Thyroid gland (tissue), 4 donors: Measurements from ENCODE around the gene CD22. TPM values are rescaled to one million over a fixed set of nuclear protein-coding genes. Genes with fewer than 3 reads are reported as not detected.
"Not testable (repeated sequence)": the region's sequence is repeated elsewhere in the genome, so short reads cannot be mapped to it uniquely, and the experiment has no call there.

Experiments used
- DNase-seq, 2 donors: peaks; one replicate each; pipeline ENCODE4 v3.0.0-alpha.2; 2019
- H3K27ac ChIP-seq, 3 donors: fragments of 200-600 bp; sonication (generic); 1 replicate in 2 of 3; 2 replicates in 1 of 3; pipeline ENCODE4 v1.5.1; 2016 to 2019; ENCODE audit warnings: mild to moderate bottlenecking in 1 of 3, moderate library complexity in 1 of 3
- H3K27me3 ChIP-seq: fragments of 200-600 bp; sonication (generic); one replicate; pipeline ENCODE4 v1.5.1; 2019
- H3K36me3 ChIP-seq, 2 donors: fragments of 200-600 bp; sonication (generic); one replicate each; pipeline ENCODE4 v1.5.1; 2016 to 2019
- H3K4me1 ChIP-seq, 2 donors: fragments of 200-600 bp; sonication (generic); one replicate each; pipeline ENCODE4 v1.5.1; 2017 to 2019
- H3K4me3 ChIP-seq, 3 donors: fragments of 200-600 bp; sonication (generic); replicated peaks in 1 of 3; 1 replicate in 2 of 3; 2 replicates in 1 of 3; pipeline ENCODE4 v1.5.1; 2016; ENCODE audit warnings: mild to moderate bottlenecking in 1 of 3
- H3K9me3 ChIP-seq: fragments of 200-600 bp; sonication (generic); one replicate; pipeline ENCODE4 v1.5.1; 2017
- CTCF ChIP-seq, 6 experiments: fragments of 200-600 bp in 3 of 6; fragments of 450-650 bp in 3 of 6; sonication (generic) in 3 of 6; IDR thresholded peaks; one replicate each; pipeline ENCODE4 v1.5.1; 2016 to 2019; ENCODE audit warnings: antibody characterized with exemption in 6 of 6, mild to moderate bottlenecking in 2 of 6, inconsistent platforms in 1 of 6, moderate library complexity in 1 of 6
- POLR2A ChIP-seq, 2 donors: fragments of 450-650 bp; IDR thresholded peaks; one replicate each; pipeline ENCODE4 v1.6.1; 2017; ENCODE audit warnings: antibody characterized with exemption in 2 of 2, mild to moderate bottlenecking in 2 of 2, moderate library complexity in 1 of 2
- WGBS, 2 donors: methylation state at CpG; one replicate each; pipeline ENCODE4 v1.1.5; 2017; 5-methylcytosine and 5-hydroxymethylcytosine counted together
- intact Hi-C: fragments of 100-400 bp; cut with DNase I; formaldehyde crosslinking; loops from one replicate; pipeline ENCODE4 v1.15.1; 2023
- total RNA-seq, 4 donors: library from RNA; depleted of rRNA; stranded (reverse); fragments of >200 nt; gene quantifications; one replicate each; pipeline ENCODE4 v1.2.3, GENCODE V29; 2016

The CD22 gene
- total RNA-seq, 4 donors from 2014 or later, result 0.68 to 18.4 (median 2.0) TPM

- H3K27ac ChIP-seq, result no peak overlapping the region
- no peak for TF ChIP-seq CTCF (IDR thresholded peaks at IDR 0.05)
- no peak for TF ChIP-seq POLR2A (IDR thresholded peaks at IDR 0.05)
- H3K4me1 ChIP-seq, result peaks cover 11 to 17% of the 10 kb centered on the region in 2 donors
- DNase-seq, result no peak
- WGBS, 2 donors, result 83 to 86% methylated on average over 15 to 17 of the region's 17 CpGs
- H3K36me3 ChIP-seq, result peaks cover under 1 to 3% of the 10 kb centered on the region in 2 donors
- no peaks in the 10 kb centered on the region for H3K27me3 ChIP-seq
- H3K4me3 ChIP-seq, result no peak overlapping the region
- intact Hi-C loops, result no loop called here
- H3K9me3 ChIP-seq, result no peaks in the 10 kb centered on the region
Observed at GRCh38 chr19:35284153-35285094, 44.6 kb upstream of the CD22 start.

GRCh38 chr19:35285095-35285449 lies 43.9 kb upstream of the CD22 start:
- no peaks in the 10 kb centered on the region for H3K27me3 ChIP-seq
- H3K4me1 ChIP-seq, result peaks cover 9 to 13% of the 10 kb centered on the region in 2 donors
- H3K27ac ChIP-seq, result no peak overlapping the region
- intact Hi-C loops, result no loop called here
- DNase-seq, result no peak
- no peaks in the 10 kb centered on the region for H3K9me3 ChIP-seq
- TF ChIP-seq CTCF (IDR thresholded peaks at IDR 0.05), result no peak
- no peak overlapping the region for H3K4me3 ChIP-seq
- WGBS, 2 donors, result 13 to 24% methylated on average over 1 of the region's 1 CpG
- H3K36me3 ChIP-seq, result no peaks in the 10 kb centered on the region

- intact Hi-C loops, H3K4me3 ChIP-seq, H3K27ac ChIP-seq, DNase-seq, H3K36me3 ChIP-seq, H3K9me3 ChIP-seq, H3K27me3 ChIP-seq, H3K4me1 ChIP-seq: not testable (repeated sequence)
- WGBS, 2 donors, result 85 to 97% methylated on average over 3 of the region's 3 CpGs
Observed at GRCh38 chr19:35285465-35285864, 43.5 kb upstream of the CD22 start.

- H3K27ac ChIP-seq, H3K27me3 ChIP-seq, intact Hi-C loops, H3K4me3 ChIP-seq, H3K4me1 ChIP-seq, DNase-seq, H3K9me3 ChIP-seq, H3K36me3 ChIP-seq: not testable (repeated sequence)
- WGBS, 2 donors, result 83 to 86% methylated on average over 5 of the region's 5 CpGs
Observed at GRCh38 chr19:35286101-35286500, 42.9 kb upstream of the CD22 start.

GRCh38 chr19:35287713-35288112 lies 41.3 kb upstream of the CD22 start:
- no peaks in the 10 kb centered on the region for H3K9me3 ChIP-seq
- 85 to 96% methylated on average over 10 of the region's 10 CpGs for WGBS, 2 donors

More at GRCh38 chr19:35287713-35288112, 41.3 kb upstream of the CD22 start:
- Histone ChIP-seq H3K36me3 (no peaks in the 10 kb centered on the region), H3K4me3 (no peak overlapping the region), H3K4me1 (no peaks in the 10 kb centered on the region), H3K27me3 (no peaks in the 10 kb centered on the region), H3K27ac (no peak overlapping the region)
- no peak for DNase-seq
- intact Hi-C loops, result no loop called here
- no peak for TF ChIP-seq POLR2A (IDR thresholded peaks at IDR 0.05)
- TF ChIP-seq CTCF (IDR thresholded peaks at IDR 0.05), result no peak
